ENCODE results near the gene USP33.

Gene USP33

DNA sequence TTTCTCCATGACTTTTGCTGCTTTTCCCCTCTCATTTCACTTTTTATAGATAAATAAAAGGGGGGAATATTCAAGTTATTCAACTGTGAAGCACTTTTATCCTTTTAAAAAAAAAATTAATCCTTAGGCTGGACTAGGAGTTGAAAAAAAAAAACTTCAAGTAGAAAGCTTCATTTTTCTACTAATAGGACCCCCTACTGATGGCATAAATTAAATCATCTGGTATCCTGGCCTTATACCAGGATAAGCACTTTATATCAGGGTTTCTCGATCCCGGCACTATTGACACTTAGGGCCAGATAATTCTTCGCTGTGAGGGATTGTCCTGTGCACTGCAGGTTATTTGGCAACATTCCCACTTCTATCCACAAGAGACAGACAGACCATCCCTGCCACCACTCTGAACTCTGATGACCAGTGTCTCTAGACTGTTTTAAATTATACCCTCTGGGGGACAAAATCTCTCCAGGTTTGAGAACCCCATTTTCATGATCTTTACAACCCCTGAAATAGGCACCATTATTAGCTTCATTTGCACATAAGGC lies 17.6 kb downstream of the USP33 start:
- POLR2A ChIA-PET (ENCODE audit: low non-redundant PET), result no interaction called here
- no peak overlapping the region for H3K27ac ChIP-seq
- DNase-seq (ENCODE audit: low spot score), result no peak
- CTCF ChIA-PET, result interaction anchor here (0.5 to 0.6 kb wide), 2 partner anchors 29 to 107 kb away, joined by 3 read pairs; no protein-coding TSS in a partner anchor
- TF ChIP-seq, protein P1, sequence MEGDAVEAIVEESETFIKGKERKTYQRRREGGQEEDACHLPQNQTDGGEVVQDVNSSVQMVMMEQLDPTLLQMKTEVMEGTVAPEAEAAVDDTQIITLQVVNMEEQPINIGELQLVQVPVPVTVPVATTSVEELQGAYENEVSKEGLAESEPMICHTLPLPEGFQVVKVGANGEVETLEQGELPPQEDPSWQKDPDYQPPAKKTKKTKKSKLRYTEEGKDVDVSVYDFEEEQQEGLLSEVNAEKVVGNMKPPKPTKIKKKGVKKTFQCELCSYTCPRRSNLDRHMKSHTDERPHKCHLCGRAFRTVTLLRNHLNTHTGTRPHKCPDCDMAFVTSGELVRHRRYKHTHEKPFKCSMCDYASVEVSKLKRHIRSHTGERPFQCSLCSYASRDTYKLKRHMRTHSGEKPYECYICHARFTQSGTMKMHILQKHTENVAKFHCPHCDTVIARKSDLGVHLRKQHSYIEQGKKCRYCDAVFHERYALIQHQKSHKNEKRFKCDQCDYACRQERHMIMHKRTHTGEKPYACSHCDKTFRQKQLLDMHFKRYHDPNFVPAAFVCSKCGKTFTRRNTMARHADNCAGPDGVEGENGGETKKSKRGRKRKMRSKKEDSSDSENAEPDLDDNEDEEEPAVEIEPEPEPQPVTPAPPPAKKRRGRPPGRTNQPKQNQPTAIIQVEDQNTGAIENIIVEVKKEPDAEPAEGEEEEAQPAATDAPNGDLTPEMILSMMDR (conservative IDR thresholded peaks at IDR 0.05; ENCODE audit: low read depth), result no peak

DNA sequence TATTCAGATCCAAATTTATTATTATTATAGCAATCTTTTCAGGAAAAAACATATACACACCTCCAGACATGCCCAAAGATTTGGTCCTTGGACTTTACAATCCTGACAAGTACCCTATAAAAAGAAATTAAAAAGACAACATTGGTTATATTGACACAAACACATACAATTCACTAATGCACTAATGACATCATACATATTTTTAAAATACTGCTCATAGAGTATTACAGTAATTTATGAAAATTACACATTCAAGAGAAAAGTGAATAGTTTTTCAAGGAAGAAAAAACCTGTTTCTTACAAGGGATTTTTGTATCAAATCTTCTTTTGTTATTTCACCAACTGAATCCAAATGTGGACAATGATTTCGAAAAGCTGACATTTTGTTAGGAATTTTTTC lies 18.3 kb downstream of the USP33 start:
- POLR2A ChIA-PET (ENCODE audit: low non-redundant PET), result no interaction called here

DNA sequence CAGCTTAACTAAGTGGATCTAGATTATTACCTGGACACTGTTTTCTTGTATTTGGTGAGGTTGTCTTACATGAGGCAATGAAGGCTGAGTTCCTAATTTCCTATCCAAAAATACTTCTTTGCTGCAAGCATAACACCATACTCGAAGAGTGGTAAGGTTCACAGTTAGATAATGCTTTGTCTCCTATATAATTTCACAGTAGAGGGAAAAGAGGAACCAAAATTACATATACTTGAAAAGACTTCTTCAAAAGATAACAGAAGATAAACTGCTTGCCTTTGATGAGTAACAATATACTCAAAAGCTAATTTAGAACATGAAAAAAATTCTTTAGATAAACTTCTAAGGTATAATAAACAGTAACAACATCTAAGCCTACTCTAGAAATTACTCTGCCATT lies 20.4 kb downstream of the USP33 start:
- DNase-seq (ENCODE audit: low spot score), result no peak
- H3K27ac ChIP-seq, result no peak overlapping the region
- CTCF ChIA-PET, result interaction anchor here (0.7 kb wide), 1 partner anchor 90 kb away, joined by 4 read pairs; no protein-coding TSS in a partner anchor
- POLR2A ChIA-PET (ENCODE audit: low non-redundant PET), result no interaction called here
- TF ChIP-seq, protein P1 (conservative IDR thresholded peaks at IDR 0.05; ENCODE audit: low read depth), result no peak

More for the DNA sequence above, 18.3 kb downstream of the USP33 start:
- H3K27ac ChIP-seq, result no peak overlapping the region
- CTCF ChIA-PET, result no interaction called here
- TF ChIP-seq, protein P1 (conservative IDR thresholded peaks at IDR 0.05; ENCODE audit: low read depth), result no peak
- no peak for DNase-seq (ENCODE audit: low spot score)

DNA sequence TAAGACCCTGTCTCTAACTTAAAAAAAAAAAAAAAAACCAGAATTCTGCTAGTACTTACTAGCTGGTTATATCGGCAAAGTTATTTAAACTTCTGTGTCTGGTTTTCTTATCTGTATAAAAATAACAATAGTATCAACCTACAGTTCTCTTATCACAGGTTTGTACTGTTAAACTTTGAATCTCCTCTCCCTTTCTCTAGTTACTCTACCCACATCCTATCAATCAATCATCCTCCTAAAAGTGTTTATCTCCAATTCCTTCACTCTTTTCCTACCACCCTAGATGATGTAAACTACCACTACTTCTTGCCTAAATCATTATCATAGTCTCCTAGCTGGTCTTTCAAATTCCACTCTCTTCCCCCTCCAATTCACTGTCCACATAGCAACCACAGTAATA lies 27.6 kb downstream of the USP33 start:
- TF ChIP-seq, protein P1 (conservative IDR thresholded peaks at IDR 0.05; ENCODE audit: low read depth), result no peak
- H3K27ac ChIP-seq, result no peak overlapping the region
- ChIA-PET CTCF (interaction anchor here (0.6 kb wide), 1 partner anchor 12 kb away, joined by 4 read pairs; no protein-coding TSS in a partner anchor), POLR2A (ENCODE audit: low non-redundant PET) (no interaction called here)
- no peak for DNase-seq (ENCODE audit: low spot score)

DNA sequence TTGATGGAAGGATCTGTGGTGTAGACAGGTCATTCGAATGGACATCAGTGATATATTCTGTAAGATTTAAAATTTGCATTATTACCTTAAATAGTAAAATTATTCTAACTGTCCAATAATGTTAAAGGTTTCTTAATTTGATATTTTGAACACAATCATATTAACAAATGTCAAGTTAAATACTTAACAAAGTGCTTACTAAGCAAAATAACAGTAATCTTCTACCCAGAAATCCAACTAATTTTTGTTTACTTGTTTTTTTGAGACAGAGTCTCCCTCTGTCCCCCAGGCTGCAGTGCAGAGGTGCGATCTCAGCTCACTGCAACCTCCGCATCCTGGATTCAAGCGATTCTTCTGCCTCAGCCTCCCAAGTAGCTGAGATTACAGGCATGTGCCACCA lies 33.9 kb downstream of the USP33 start:
- CTCF ChIA-PET, result no interaction called here
- TF ChIP-seq, protein P1 (conservative IDR thresholded peaks at IDR 0.05; ENCODE audit: low read depth), result no peak
- POLR2A ChIA-PET (ENCODE audit: low non-redundant PET), result no interaction called here
- no peak for DNase-seq (ENCODE audit: low spot score)
- H3K27ac ChIP-seq, result no peak overlapping the region

DNA sequence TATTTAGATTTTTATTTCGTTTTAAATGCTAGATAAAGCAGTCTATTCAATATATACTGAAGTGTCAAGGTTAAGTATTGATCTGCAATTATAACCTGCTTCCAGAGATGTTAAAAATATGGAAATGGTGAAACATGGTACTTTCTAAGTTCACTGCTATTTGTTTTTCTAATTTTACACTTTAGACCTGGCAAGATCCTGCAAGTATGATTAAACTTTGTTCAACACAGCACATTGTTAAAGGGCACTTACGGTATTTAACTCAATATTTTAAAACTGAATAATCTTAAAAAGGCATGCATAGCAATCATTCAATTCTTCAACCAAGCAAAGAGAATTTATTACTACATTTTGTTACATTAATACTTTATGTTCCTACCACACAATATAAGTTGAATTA lies 41.5 kb downstream of the USP33 start:
- TF ChIP-seq, protein P1 (conservative IDR thresholded peaks at IDR 0.05; ENCODE audit: low read depth), result no peak
- CTCF ChIA-PET, result no interaction called here
- no peak for DNase-seq (ENCODE audit: low spot score)
- POLR2A ChIA-PET (ENCODE audit: low non-redundant PET), result no interaction called here
- no peak overlapping the region for H3K27ac ChIP-seq

Data from RWPE1 (cell line).